Right lobe of liver (tissue), 4 donors: Measurements from ENCODE around the gene B3GNT8.

ENCODE experiments used
- POLR2A ChIP-seq: fragments of 450-650 bp; IDR thresholded peaks from one replicate; pipeline ENCODE4 v1.6.1; 2017; ENCODE audit warnings: antibody characterized with exemption, mild to moderate bottlenecking
- TF ChIP-seq, protein P1 (sequence below), 4 donors: fragments of 200-600 bp in 3 of 4; fragments of 450-650 bp in 1 of 4; IDR thresholded peaks; one replicate each; pipeline versions ENCODE4 v1.5.1 to v1.8.0; 2016 to 2022; ENCODE audit warnings: antibody characterized with exemption in 4 of 4, mild to moderate bottlenecking in 2 of 4
- donor health status: DM: no; HTN: no; CAD: no.
- donor health status: DM: no; HTN: no; CAD: no.
- donor health status: DM: no; HTN: yes; CAD: no.

DNA sequence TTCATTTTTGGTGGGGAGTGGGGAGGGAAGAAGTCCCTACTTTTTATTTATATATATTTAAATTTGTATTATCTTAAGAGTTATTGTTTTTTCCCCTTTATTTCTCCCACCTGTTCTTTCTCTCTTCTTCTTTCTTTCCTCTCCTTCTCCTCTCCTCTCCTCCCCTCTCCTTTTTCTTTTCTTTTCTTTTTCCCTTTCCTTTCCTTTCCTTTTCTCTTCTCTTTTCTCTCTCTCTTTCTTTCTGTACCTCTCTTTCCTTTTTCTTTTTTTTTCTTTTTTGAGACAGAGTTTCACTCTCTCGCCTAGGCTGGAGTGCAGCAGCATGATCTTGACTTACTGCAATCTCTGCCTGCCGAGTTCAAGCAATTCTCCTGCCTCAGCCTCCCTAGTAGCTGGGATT, 27.6 kb downstream of the B3GNT8 start:
- TF ChIP-seq POLR2A, result no peak
- TF ChIP-seq, protein P1, sequence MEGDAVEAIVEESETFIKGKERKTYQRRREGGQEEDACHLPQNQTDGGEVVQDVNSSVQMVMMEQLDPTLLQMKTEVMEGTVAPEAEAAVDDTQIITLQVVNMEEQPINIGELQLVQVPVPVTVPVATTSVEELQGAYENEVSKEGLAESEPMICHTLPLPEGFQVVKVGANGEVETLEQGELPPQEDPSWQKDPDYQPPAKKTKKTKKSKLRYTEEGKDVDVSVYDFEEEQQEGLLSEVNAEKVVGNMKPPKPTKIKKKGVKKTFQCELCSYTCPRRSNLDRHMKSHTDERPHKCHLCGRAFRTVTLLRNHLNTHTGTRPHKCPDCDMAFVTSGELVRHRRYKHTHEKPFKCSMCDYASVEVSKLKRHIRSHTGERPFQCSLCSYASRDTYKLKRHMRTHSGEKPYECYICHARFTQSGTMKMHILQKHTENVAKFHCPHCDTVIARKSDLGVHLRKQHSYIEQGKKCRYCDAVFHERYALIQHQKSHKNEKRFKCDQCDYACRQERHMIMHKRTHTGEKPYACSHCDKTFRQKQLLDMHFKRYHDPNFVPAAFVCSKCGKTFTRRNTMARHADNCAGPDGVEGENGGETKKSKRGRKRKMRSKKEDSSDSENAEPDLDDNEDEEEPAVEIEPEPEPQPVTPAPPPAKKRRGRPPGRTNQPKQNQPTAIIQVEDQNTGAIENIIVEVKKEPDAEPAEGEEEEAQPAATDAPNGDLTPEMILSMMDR (IDR thresholded peaks at IDR 0.05), result no peak
